HG03457 (cell line): ENCODE measurements around the gene KCTD5.
"Not testable (repeated sequence)": the region's sequence is repeated elsewhere in the genome, so short reads cannot be mapped to it uniquely, and the experiment has no call there.

ENCODE experiments used
- ATAC-seq: cut with Tn5 transposase; IDR thresholded peaks from one replicate; pipeline ENCODE4 v1.9.1; 2021; ENCODE audit warnings: moderate number of reproducible peaks; ENCODE audit not compliant: unreplicated experiment

KCTD5 gene, protein sequence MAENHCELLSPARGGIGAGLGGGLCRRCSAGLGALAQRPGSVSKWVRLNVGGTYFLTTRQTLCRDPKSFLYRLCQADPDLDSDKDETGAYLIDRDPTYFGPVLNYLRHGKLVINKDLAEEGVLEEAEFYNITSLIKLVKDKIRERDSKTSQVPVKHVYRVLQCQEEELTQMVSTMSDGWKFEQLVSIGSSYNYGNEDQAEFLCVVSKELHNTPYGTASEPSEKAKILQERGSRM

DNA sequence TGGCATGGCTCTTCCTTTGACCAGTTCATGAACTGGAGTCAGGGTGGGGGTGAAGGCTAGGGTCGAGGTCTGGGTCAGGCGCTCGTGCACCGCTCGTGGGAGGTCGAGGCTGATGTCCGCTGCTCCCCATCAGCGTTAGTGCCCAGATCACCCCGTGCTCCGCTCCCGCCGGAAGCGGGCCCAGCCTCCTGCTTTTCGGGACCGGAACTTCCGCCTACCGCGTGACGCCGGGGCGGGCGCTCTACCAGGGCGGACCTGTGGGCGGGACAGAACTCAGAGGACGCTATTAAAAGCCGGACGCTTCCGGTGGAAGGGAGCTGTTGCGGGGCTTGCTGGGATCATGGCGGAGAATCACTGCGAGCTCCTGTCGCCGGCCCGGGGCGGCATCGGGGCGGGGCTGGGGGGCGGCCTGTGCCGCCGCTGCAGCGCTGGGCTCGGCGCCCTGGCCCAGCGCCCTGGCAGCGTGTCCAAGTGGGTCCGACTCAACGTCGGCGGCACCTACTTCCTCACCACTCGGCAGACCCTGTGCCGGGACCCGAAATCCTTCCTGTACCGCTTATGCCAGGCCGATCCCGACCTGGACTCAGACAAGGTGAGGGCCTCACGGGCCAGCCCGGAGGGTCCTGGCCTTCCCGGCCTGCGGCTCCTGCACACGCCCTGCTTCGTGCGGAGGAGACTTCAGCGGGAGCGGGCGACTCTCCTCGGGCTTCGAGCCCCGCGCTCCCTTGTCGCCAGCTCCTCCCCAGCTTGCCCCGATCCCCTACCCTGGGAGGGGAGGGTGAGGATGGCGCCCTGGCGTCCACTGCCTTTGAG, at the start of gene KCTD5:
KCTD5 (plus strand) TSS at position 315 of the 813 bp plus-strand sequence; CDS start at position 341, 26 bp downstream.
- ATAC-seq: peak; percentile 52

DNA sequence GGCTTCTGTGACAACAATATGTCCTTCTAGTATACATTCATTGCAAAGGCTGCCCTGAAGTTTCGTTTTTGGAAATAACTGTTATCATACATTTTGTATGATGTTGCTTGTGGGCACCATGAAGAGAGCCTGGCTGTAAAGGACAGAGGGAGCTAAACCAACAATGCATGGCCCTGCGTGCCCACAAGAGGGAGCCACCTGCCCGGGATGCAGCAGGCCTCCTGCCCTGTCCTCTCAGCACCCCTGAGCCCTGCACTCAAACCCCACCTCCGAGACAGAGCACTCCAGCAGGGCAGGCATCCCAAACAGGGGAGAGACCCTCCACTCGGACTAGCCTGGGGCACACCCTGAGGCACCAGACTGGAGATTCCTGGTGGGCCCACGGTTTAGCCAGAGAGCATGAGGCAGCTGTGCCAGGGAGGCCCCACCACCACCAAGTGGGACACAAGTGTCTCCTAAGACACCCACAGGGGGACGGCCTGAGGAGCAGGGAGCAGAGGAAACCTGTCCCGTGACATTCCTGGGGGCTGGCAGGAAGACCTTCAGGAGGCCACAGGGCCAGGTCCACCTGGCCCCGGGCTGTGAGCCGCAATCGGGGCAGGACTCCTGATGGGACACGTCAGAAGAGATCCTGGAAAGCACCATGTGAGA, 43.1 kb upstream of the KCTD5 start:
- not testable (repeated sequence) for ATAC-seq

DNA sequence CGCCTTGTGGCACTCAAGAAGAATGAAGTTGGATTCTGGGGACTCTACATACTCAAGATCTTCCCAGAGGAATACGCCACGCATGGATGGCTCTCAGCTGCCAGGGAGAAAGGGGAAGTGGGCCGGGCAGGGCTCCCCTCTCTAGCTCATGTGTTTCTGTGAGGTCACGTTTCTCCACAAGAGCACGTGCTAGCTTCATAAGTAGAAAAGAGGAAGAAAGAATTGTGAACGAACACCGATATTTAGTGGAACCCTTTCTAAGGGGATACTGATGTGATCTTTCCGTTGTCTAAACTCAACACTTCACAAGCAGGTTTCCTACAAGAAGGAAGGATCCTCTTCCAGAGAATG, 42.6 kb upstream of the KCTD5 start:
- ATAC-seq: not testable (repeated sequence)

DNA sequence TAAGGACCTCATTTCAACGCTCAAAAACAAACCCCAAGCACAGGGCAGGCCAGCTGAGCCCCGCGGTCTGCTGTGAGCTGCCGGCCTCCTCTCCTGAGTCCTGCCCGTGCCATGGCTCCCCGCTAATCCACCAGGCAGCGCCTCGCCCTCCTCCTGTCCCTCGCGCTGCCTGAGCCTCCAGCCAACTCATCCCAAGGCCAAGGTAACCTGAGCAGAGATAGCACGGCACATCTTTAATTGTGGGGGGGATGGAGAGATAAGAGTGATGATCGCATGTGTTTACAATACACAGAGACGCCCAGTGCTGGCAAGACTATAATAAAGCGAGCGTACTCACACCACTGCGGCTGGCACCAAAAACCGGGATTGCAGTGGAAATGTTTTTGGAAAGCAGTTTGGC, 39.8 kb upstream of the KCTD5 start:
- not testable (repeated sequence) for ATAC-seq

DNA sequence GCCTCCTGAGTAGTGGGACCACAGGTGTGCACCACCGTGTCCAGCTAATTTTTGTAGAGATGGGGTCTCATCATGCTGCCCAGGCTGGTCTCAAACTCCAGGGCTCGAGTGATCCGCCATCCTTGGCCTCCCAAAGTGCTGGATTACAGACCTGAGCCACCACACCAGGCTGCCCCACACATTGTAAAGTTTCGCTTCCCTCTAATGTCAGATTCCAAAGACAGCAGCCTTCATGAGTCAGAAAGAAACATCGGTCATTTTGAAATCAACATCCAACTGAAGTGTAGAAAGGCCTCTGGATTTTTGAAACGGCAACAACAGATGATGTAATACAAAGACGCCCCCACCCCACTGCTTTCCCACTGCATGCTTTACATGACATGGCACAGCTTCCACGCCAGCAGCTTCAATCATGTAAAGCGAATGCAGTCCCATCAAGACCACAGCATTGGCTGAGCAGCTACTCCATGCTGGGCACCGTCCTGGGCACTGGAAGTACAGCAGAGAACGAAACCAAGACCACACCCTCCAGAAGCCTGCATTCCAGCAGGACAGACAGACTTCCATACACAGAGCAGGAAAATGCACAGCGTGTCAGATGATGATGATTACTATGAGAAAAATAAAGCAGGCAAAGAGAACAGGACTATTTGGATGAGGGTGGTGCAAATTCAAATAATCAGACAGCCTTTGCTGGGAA, 37.4 kb upstream of the KCTD5 start:
- not testable (repeated sequence) for ATAC-seq

DNA sequence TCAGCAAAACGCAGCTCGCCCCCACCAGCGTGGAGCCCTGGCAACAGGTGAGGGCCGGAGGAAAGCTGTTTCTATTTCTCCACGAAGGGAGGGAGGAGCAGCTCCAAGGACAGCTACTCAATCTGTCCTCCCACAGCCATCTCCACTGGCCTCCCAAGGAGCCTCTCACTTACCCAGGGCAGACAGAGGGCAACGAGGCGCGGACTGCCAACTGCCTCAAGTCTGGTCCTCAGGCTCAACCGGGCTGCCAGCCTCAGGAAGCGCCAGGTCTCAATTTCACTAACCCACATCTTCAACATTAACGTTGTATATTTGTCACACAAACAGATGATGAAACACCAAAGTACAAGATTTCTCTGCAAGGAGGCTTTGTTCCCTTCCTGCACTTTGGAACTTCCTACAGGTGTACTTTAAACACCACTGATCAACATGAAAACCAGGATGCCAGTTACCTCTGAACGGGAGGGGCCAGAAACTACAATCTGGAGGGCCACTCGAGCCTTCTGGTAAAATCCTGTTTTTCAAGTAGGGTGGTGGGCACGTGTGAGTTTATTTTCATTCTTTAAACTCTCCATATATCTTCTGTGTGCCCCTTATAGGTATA, 31.0 kb upstream of the KCTD5 start:
- ATAC-seq: not testable (repeated sequence)

DNA sequence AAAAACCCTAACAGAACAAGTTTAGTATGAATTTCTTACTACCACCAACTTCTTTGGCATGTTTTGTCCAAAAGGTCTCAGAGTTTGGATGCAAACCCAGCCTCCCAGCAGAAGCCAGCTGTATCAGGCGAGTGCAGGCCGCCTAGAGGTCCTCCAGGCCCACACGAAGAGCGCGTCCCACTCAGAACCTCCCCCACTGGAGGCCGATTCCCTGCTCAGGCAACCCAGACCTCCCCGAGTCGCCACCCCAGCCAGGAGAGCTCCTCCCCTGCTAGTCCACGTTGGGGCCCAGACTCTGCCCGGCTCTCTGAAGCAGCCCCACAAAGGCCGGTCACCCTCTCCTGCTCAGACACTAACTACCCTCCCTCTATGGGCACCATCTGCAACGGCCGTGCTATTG, 28.4 kb upstream of the KCTD5 start:
- ATAC-seq: not testable (repeated sequence)

DNA sequence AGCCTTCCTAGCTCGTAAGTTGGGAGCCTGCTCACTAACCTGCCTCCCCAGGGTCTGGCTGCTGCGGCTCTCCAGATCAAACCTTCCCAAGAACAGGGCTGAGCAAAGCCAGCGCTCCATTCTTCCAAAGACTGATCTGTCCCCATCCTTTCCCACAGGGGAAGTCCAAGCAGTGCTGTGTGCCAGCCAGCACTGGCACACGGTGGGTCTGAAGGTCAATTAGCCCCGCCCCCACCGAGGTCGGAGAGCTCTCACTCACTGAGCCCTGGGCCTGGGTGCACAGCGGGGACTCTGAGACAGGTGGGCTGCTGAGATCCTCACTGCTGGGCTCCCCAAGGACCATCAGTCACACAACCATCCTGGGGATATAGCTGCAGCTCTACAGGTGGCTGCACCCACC, 27.4 kb upstream of the KCTD5 start:
- not testable (repeated sequence) for ATAC-seq

DNA sequence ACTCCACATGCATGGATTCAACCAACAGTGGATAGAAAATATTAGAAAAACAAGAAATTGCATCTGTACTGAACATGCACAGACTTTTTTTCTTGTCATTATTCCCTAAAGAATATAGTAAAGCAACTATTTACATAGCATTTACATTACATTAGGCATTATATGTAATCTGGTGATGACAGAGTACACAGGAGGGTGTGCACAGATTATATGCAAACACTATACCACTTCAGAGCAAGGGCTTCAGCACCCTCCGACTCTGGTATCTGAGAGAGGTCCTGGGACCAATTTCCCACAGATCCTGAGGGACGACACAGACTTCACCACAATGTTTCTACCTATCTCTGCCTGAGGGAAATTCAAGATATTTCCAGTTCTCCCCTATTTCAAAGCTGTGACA, 25.3 kb upstream of the KCTD5 start:
- ATAC-seq: no peak

DNA sequence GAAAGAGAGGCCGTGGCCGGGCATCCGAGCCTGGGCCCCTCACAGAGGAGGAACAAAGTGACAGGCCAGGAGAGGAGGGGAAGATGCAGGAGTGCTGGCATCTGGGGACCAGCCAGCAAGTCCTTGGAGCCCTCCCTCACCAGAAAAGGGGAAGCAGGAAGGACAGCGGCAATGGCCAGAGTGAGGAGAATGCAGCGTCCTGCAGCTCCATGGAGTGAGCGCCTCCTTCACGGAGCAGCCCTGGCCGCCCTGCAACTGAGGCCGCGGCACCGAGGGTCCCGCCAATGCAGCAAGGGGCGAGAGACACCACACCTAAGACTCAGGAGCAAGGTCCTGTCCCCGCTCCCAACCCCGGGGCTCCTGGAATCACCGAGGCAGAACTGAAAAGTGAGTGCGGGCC, 24.5 kb upstream of the KCTD5 start:
- not testable (repeated sequence) for ATAC-seq

DNA sequence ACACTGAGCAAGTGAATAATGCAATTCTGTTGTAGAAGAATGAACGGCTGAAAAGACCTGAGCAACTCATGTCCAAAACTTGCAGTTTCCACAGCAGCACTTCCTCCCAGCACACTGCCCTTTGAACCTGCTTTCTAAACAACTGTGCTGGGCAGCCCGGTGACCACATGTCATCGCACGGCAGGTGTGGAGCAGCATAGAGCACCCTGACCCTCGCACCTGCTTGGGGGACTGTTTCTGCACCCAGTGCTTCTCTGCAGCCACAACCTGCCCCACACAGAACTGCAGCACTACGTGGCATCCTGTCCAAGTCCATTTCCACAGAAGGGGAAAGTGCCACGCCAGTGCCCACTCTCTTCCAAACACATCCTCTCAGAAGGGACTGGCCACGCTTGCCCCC, 22.8 kb upstream of the KCTD5 start:
- ATAC-seq: not testable (repeated sequence)

DNA sequence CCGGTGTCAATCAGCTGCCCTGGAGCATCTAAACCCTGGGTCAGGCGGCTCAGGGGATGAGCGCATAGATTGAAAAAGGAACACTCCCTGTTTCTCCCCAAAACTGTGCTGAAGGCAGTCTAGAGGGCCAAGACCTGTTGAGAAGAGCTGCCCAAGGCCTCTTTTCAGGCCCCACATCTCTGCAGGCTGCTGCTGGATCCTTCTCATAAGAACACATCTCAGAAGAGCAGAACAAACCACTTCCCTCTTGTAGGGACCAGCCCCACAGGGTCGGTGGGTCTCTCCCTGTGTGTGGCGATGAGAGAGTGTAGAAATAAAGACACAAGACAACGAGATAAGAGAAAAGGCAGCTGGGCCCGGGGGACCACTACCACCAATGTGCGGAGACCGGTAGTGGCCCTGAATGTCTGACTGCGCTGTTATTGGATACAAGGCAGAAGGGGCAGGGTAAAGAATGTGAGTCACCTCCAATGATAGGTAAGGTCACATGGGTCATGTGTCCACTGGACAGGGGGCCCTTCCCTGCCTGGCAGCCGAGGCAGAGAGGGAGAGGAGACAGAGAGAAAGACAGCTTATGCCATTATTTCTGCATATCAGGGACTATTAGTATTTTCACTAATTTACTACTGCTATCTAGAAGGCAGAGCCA, 22.2 kb upstream of the KCTD5 start:
- ATAC-seq: not testable (repeated sequence)

DNA sequence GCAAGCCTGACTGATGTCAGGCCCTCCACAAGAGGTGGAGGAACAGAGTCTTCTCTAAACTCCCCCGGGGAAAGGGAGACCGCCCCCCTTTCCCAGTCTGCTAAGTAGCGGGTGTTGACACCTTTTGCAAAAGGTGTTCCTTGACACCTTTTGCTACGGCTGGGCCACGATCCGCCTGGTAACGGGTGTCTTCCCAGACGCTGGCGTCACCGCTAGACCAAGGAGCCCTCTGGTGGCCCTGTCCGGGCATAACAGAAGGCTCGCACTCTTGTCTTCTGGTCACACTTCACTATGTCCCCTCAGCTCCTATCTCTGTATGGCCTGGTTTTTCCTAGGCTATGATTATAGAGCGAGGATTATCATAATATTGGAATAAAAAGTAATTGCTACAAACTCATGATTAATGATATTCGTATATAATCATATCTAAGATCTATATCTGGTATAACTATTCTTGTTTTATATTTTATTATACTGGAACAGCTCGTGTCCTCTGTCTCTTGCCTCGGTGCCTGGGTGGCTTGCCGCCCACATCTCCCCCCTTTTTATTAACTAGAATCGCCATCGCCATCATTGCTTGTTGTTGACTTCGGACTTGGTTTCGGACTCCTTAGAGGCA, 21.5 kb upstream of the KCTD5 start:
- not testable (repeated sequence) for ATAC-seq

DNA sequence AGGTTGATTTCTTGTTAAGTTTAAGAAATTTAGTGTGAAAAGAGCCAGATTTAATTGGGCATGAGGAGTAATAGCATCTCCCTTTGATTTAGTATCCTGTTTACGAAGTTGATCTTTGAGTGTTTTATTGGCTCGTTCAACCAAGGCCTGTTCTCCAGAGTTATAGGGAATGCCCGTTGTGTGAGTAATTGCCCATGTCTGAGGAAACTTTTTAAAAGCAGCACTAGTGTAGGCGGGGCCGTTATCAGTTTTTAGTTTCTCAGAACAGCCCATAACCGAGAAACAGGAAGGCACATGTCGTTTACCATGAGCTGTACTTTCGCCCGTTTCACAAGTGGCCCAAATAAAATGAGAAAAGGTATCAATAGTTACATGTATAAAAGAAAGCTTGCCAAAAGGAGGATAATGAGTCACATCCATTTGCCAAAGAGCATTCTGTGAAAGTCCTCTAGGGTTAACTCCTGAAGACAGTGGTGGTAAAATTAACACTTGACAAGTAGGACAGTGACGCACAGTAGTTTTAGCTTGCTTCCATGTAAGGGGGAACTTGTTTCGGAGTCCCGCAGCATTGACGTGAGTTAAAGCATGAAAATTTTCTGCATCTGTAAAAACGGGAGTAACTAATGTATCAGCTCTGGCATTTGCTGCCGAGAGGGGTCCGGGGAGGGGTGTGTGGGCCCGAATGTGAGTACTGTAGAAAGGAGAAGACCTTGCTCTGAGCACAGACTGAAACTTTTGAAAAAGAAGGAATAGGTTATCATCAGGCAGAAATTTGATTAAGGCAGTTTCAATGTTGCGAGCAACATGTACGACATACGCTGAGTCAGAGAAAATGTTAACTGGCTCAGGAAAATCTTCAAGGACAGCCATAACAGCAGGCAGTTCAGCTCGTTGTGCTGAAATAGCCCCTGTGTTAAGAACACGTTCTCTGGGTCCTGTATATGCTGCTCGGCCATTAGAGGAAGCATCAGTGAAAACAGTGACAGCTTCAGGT, 18.5 kb upstream of the KCTD5 start:
- ATAC-seq: no peak

DNA sequence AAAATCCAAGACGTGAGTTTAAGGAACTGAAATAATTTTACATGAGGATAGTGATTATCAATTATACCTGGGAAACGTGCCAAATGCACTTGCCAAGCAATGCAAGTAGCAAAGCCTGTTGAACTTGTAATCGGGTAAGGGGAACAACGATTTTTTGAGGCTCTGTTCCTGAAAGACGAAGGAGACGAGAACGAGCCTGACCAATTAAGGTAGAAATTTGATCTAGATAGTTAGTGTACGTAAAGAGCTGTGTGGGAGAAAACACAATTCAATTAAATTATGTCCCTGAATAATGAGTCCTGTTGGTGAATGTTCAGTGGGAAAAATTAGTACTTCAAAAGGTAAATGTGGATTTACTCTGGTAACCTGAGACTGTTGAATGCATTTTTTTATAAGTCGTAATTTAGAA, 17.7 kb upstream of the KCTD5 start:
- ATAC-seq: no peak

DNA sequence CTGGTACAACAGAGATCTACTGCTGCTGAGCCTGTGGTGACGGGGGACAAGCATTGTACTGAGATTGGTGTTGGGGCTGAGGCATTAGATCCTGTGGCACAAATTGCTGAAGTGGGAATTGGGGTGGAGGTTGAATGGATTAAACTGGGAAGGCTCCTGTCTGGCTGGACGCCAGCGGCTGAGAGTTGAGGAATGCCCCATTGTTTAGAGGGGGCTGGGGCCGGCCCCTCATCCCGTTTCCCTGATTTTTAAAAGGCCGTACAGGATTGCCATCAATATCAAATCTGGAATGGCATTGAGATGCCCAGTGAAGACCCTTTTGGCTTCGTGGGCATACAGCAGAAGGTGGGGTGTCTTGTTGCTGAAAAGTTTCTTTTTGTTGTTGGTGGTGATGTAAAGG, 15.7 kb upstream of the KCTD5 start:
- ATAC-seq: not testable (repeated sequence)

DNA sequence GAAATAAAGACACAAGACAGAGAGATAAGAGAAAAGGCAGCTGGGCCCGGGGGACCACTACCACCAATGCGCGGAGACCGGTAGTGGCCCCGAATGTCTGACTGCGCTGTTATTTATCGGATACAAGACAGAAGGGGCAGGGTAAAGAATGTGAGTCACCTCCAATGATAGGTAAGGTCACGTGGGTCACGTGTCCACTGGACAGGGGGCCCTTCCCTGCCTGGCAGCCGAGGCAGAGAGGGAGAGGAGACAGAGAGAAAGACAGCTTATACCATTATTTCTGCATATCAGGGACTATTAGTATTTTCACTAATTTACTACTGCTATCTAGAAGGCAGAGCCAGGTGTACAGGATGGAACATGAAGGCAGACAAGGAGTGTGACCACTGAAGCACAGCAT, 12.7 kb upstream of the KCTD5 start:
- ATAC-seq: not testable (repeated sequence)

DNA sequence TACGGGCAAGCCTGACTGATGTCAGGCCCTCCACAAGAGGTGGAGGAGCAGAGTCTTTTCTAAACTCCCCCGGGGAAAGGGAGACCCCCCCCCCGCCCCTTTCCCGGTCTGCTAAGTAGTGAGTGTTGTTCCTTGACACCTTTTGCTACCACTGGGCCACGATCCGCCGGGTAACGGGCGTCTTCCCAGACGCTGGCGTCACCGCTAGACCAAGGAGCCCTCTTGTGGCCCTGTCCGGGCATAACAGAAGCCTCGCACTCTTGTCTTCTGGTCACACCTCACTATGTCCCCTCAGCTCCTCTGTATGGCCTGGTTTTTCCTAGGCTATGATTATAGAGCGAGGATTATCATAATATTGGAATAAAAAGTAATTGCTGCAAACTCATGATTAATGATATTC, 12.3 kb upstream of the KCTD5 start:
- not testable (repeated sequence) for ATAC-seq

DNA sequence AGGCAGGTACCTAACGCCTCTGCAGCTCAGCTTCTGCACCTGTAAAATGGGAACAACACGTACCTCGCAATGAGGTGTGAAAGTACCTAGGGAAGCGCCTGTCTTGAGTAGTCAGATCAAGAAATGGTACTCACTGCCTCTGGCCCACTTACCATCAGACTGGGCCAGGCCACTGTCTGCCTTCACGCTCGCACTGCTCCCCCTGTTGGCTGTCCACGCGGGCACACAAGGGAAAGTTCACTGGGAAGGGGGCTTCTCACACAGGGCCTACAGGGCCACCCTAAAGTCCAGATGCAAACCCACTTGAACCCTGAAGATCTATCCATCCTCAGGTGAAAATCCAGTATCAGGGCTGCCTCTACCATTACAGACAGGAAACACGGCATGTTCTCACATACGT, 11.1 kb upstream of the KCTD5 start:
- not testable (repeated sequence) for ATAC-seq
